Right atrium auricular region (tissue), 2 donors: Measurements from ENCODE around the gene RDH12. TPM values are rescaled to one million over a fixed set of nuclear protein-coding genes. Genes with fewer than 3 reads are reported as not detected.
"Not testable (repeated sequence)": the region's sequence is repeated elsewhere in the genome, so short reads cannot be mapped to it uniquely, and the experiment has no call there.

ENCODE experiments used
- DNase-seq: peaks from one replicate; pipeline ENCODE4 v3.0.0-alpha.2; 2019; ENCODE audit warnings: low spot score
- H3K27ac ChIP-seq, 2 donors: fragments of 200-600 bp; sonication (generic); 1 replicate in 1 of 2; 2 replicates in 1 of 2; pipeline ENCODE4 v1.5.1; 2016 to 2019
- H3K27me3 ChIP-seq, 2 donors: fragments of 200-600 bp; sonication (generic); one replicate each; pipeline versions ENCODE4 v1.5.1 to v1.6.0; 2017 to 2019
- H3K36me3 ChIP-seq: fragments of 200-600 bp; sonication (generic); one replicate; pipeline ENCODE4 v1.5.1; 2016
- H3K4me1 ChIP-seq, 2 donors: fragments of 200-600 bp; sonication (generic); one replicate each; pipeline versions ENCODE4 v1.5.1 to v1.6.0; 2017 to 2019
- H3K4me3 ChIP-seq, 2 donors: fragments of 200-600 bp; sonication (generic); 1 replicate in 1 of 2; 2 replicates in 1 of 2; pipeline ENCODE4 v1.5.1; 2017 to 2019; ENCODE audit warnings: mild to moderate bottlenecking in 1 of 2, moderate library complexity in 1 of 2
- H3K9me3 ChIP-seq, 2 donors: fragments of 200-600 bp; sonication (generic); one replicate each; pipeline ENCODE4 v1.5.1; 2019
- CTCF ChIP-seq, 2 donors: fragments of 200-600 bp; sonication (generic); IDR thresholded peaks; one replicate each; pipeline ENCODE4 v1.5.1; 2019; ENCODE audit warnings: antibody characterized with exemption in 2 of 2
- total RNA-seq, 2 donors: library from RNA; depleted of rRNA; stranded (reverse); fragments of >200 nt; gene quantifications; one replicate each; pipeline ENCODE4 v1.1.0, GENCODE V29; 2016

Gene RDH12
- total RNA-seq, 2 donors from 2014 or later, result not detected

- Histone ChIP-seq H3K9me3 (peaks cover 0 to 4% of the 10 kb centered on the region in 2 donors), H3K27ac (no peak overlapping the region), H3K27me3 (no peaks in the 10 kb centered on the region), H3K36me3 (no peaks in the 10 kb centered on the region), H3K4me3 (no peak overlapping the region), H3K4me1 (no peaks in the 10 kb centered on the region)
- DNase-seq, result no peak
- TF ChIP-seq CTCF (IDR thresholded peaks at IDR 0.05), result no peak
Observed at GRCh38 chr14:67705211-67705610, 3.5 kb downstream of the RDH12 start.

- not testable (repeated sequence) for H3K27me3 ChIP-seq, H3K4me1 ChIP-seq, H3K27ac ChIP-seq, H3K36me3 ChIP-seq, H3K4me3 ChIP-seq, DNase-seq, H3K9me3 ChIP-seq
Observed at GRCh38 chr14:67709346-67709745, 7.7 kb downstream of the RDH12 start.

- not testable (repeated sequence) for H3K27ac ChIP-seq, H3K27me3 ChIP-seq, H3K4me3 ChIP-seq, DNase-seq, H3K4me1 ChIP-seq, H3K36me3 ChIP-seq, H3K9me3 ChIP-seq
Observed at GRCh38 chr14:67709796-67710195, 8.1 kb downstream of the RDH12 start.

- Histone ChIP-seq H3K4me1 (no peaks in the 10 kb centered on the region), H3K36me3 (no peaks in the 10 kb centered on the region), H3K27ac (no peak overlapping the region), H3K9me3 (peaks cover 0 to 9% of the 10 kb centered on the region in 2 donors), H3K27me3 (no peaks in the 10 kb centered on the region), H3K4me3 (no peak overlapping the region)
- TF ChIP-seq CTCF (IDR thresholded peaks at IDR 0.05), result no peak
- no peak for DNase-seq
Observed at GRCh38 chr14:67710209-67710608, 8.5 kb downstream of the RDH12 start.

GRCh38 chr14:67717048-67717447 is 15.4 kb downstream of the RDH12 start:
- Histone ChIP-seq H3K4me3 (no peak overlapping the region), H3K27me3 (no peaks in the 10 kb centered on the region), H3K4me1 (peaks cover 0 to 1% of the 10 kb centered on the region in 2 donors), H3K36me3 (no peaks in the 10 kb centered on the region), H3K9me3 (no peaks in the 10 kb centered on the region), H3K27ac (no peak overlapping the region)
- no peak for TF ChIP-seq CTCF (IDR thresholded peaks at IDR 0.05)
- no peak for DNase-seq

- no peak overlapping the region for H3K4me3 ChIP-seq
- no peaks in the 10 kb centered on the region for H3K9me3 ChIP-seq
- H3K36me3 ChIP-seq, result no peaks in the 10 kb centered on the region
- H3K27ac ChIP-seq, result no peak overlapping the region
- no peak for DNase-seq
- H3K27me3 ChIP-seq, result no peaks in the 10 kb centered on the region
- TF ChIP-seq CTCF (IDR thresholded peaks at IDR 0.05), result no peak
- H3K4me1 ChIP-seq, result peaks cover 0 to 10% of the 10 kb centered on the region in 2 donors
Observed at GRCh38 chr14:67718265-67718664, 16.6 kb downstream of the RDH12 start.

GRCh38 chr14:67719385-67719784 is 17.7 kb downstream of the RDH12 start:
- H3K27ac ChIP-seq, H3K27me3 ChIP-seq, DNase-seq, H3K4me3 ChIP-seq, H3K4me1 ChIP-seq, H3K36me3 ChIP-seq, H3K9me3 ChIP-seq: not testable (repeated sequence)
